ENCODE results near the gene LAMB3.

The LAMB3 gene

DNA sequence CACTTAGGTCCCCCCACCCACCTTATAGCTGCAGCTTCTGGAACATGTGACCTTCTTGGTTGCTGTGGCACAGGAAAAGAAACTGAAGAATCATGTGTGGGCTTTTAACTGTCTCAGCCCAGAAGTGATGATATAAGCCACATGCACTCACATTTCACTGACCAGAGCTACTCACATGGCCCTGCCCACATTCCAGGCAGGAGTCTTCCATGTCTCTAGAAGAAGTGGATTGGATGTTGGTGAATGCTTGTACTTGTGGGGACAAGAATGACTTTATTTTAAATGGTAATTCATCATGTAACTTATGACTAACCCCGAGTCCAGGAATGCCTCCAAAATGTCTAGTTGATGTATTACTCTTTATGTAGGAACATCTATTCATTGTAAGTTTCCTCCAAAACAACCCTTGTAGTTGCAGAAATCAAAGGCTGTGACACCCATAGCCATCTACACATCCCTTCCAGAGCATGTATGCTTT is 84.5 kb downstream of the LAMB3 start:
- DNase-seq (ENCODE audit: insufficient read length, low spot score) (peak; percentile 54), FAIRE-seq (no peak)

DNA sequence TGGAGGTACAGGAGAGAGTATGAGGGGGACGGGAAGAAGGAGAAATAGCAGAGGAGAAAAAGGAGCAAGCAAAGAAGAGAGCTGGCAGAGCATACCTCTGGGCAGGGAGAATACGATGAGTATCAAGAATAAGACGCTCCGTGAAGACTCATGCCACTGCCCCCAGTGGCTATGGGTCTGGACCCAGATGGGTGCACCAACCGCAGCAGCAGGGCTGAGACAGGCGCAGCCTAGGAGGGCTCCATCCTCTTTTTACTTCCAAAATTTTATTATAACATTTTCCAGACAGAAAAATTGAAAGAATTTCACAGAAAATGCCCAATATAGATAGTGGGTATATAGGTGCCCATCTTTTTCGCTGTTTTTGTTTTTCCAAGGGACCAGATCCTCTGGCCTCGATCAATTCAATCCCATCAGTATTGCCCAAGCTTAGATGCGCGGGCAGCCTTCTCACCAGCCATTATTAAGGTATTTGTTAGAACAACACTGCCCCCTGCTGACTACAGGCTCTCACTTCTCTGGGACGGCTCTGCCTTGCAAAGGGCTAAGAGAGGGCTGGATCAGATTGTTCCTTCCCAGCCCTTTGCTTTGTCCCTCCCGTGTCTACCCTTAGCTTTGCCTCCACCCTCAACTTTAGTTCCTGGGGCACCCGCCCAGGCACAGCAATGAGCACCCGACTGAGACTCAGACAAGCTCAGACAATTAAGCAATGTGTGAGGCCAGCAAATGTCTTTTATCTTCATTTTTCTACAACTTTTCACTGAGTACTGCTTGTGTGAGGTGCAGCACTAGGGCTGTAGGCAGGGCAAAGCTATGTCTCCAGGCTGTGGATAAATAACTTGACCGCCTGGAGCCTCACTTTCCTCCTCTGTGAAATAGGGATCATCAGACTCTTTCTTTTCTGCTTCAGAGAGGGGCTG is 86.2 kb downstream of the LAMB3 start:
- DNase-seq (ENCODE audit: insufficient read length, low spot score) (peak; percentile 78), FAIRE-seq (no peak)

Data from HTR-8/SVneo (cell line).